ENCODE results near the gene GALNTL6. TPM values are rescaled to one million over a fixed set of nuclear protein-coding genes. Genes with fewer than 3 reads are reported as not detected.

GALNTL6 gene
- total RNA-seq, 2 donors from 2014 or later, result 0.92 to 3.8 TPM

- Histone ChIP-seq H3K27ac (no peak overlapping the region), H3K4me1 (ENCODE audit: control insufficient read depth in 1 of 2, low read depth in 2 of 2) (peaks cover 7 to 20% of the 10 kb centered on the region in 2 donors), H3K27me3 (replicated peaks; ENCODE audit: insufficient read depth) (no peaks in the 10 kb centered on the region), H3K9me3 (peaks cover 3% of the 10 kb centered on the region), H3K4me3 (no peak overlapping the region), H3K36me3 (no peaks in the 10 kb centered on the region)
- TF ChIP-seq CTCF (IDR thresholded peaks at IDR 0.05), result no peak
- DNase-seq (ENCODE audit: low spot score), result no peak
- ATAC-seq (ENCODE audit: insufficient number of reproducible peaks, low FRiP score, low read depth), result no peak
Observed at GRCh38 chr4:172979332-172979731, 1166.1 kb downstream of the GALNTL6 start.

GRCh38 chr4:172980219-172980618, 1167.0 kb downstream of the GALNTL6 start:
- Histone ChIP-seq H3K27me3 (replicated peaks; ENCODE audit: insufficient read depth) (no peaks in the 10 kb centered on the region), H3K4me1 (ENCODE audit: control insufficient read depth in 1 of 2, low read depth in 2 of 2) (peaks cover 7 to 20% of the 10 kb centered on the region in 2 donors), H3K27ac (no peak overlapping the region), H3K9me3 (peaks cover 3% of the 10 kb centered on the region), H3K36me3 (no peaks in the 10 kb centered on the region), H3K4me3 (no peak overlapping the region)
- ATAC-seq (ENCODE audit: insufficient number of reproducible peaks, low FRiP score, low read depth), result no peak
- no peak for TF ChIP-seq CTCF (IDR thresholded peaks at IDR 0.05)
- no peak for DNase-seq (ENCODE audit: low spot score)

GRCh38 chr4:172982151-172982590, 1169.0 kb downstream of the GALNTL6 start:
- DNase-seq (ENCODE audit: low spot score), result peak; percentile 28
- no peaks in the 10 kb centered on the region for H3K36me3 ChIP-seq
- peak; percentile 100 for ATAC-seq (ENCODE audit: insufficient number of reproducible peaks, low FRiP score, low read depth)
- H3K9me3 ChIP-seq, result peaks cover 3% of the 10 kb centered on the region
- peaks cover 7 to 20% of the 10 kb centered on the region in 2 donors for H3K4me1 ChIP-seq (ENCODE audit: control insufficient read depth in 1 of 2, low read depth in 2 of 2)
- H3K27ac ChIP-seq, result peak overlapping the region; percentile 62 to 77
- TF ChIP-seq CTCF (IDR thresholded peaks at IDR 0.05), result no peak
- H3K27me3 ChIP-seq (replicated peaks; ENCODE audit: insufficient read depth), result no peaks in the 10 kb centered on the region
- H3K4me3 ChIP-seq, result no peak overlapping the region

GRCh38 chr4:172983014-172983413, 1169.8 kb downstream of the GALNTL6 start:
- DNase-seq (ENCODE audit: low spot score), result no peak
- no peak for TF ChIP-seq CTCF (IDR thresholded peaks at IDR 0.05)

GRCh38 chr4:172983631-172984030, 1170.4 kb downstream of the GALNTL6 start:
- Histone ChIP-seq H3K36me3 (no peaks in the 10 kb centered on the region), H3K4me1 (ENCODE audit: control insufficient read depth in 1 of 2, low read depth in 2 of 2) (peaks cover 7 to 20% of the 10 kb centered on the region in 2 donors), H3K9me3 (peaks cover 9% of the 10 kb centered on the region), H3K4me3 (no peak overlapping the region), H3K27ac (peak overlapping the region in 1 of 2 donors; percentile 77), H3K27me3 (replicated peaks; ENCODE audit: insufficient read depth) (no peaks in the 10 kb centered on the region)
- DNase-seq (ENCODE audit: low spot score) (no peak), ATAC-seq (ENCODE audit: insufficient number of reproducible peaks, low FRiP score, low read depth) (no peak)
- no peak for TF ChIP-seq CTCF (IDR thresholded peaks at IDR 0.05)

More at GRCh38 chr4:172983014-172983413, 1169.8 kb downstream of the GALNTL6 start:
- Histone ChIP-seq H3K36me3 (no peaks in the 10 kb centered on the region), H3K9me3 (peaks cover 3% of the 10 kb centered on the region), H3K27me3 (replicated peaks; ENCODE audit: insufficient read depth) (no peaks in the 10 kb centered on the region), H3K4me3 (no peak overlapping the region), H3K27ac (peak overlapping the region; percentile 62 to 77), H3K4me1 (ENCODE audit: control insufficient read depth in 1 of 2, low read depth in 2 of 2) (peaks cover 7 to 20% of the 10 kb centered on the region in 2 donors)
- no peak for ATAC-seq (ENCODE audit: insufficient number of reproducible peaks, low FRiP score, low read depth)

All from thoracic aorta (tissue), 2 donors.